Left hindlimb (tissue), 1 donor: ENCODE measurements around the gene CFAP251.
"Not testable (repeated sequence)": the region's sequence is repeated elsewhere in the genome, so short reads cannot be mapped to it uniquely, and the experiment has no call there.

ENCODE experiments used
- DNase-seq: peaks from one replicate; pipeline ENCODE4 v3.0.0-alpha.2; 2018

Gene CFAP251

GRCh38 chr12:122029620-122030423 is 111.4 kb downstream of the CFAP251 start:
- no peak for DNase-seq

DNA sequence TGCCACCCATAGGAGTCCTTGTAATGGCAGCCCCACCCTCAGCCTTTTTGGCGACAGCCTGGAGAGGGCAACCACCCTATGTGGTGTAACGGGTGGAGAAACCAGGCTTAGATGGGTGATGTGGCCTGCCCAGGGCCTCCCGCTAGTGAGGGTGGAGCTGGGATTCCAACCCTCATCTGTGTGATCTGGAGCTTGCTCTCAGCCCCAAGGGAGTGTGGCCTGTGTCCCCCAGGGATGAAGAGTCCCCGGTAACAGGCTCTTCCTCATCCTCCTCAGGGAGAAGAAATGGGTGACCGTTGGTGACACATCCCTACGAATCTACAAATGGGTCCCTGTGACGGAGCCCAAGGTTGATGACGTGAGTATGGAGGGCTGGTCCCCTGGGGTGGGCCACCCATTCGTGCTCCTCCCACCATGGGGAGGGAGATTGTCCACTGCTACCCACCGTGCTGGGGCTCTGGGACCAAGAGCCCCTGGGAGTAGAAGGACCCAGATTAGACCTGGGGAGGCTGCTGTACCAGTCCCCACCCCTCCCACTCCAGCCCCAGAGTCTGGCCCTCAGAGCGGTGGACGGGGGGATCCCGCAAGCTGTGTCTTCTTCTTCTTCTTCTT is 112.1 kb downstream of the CFAP251 start:
- DNase-seq, result no peak

DNA sequence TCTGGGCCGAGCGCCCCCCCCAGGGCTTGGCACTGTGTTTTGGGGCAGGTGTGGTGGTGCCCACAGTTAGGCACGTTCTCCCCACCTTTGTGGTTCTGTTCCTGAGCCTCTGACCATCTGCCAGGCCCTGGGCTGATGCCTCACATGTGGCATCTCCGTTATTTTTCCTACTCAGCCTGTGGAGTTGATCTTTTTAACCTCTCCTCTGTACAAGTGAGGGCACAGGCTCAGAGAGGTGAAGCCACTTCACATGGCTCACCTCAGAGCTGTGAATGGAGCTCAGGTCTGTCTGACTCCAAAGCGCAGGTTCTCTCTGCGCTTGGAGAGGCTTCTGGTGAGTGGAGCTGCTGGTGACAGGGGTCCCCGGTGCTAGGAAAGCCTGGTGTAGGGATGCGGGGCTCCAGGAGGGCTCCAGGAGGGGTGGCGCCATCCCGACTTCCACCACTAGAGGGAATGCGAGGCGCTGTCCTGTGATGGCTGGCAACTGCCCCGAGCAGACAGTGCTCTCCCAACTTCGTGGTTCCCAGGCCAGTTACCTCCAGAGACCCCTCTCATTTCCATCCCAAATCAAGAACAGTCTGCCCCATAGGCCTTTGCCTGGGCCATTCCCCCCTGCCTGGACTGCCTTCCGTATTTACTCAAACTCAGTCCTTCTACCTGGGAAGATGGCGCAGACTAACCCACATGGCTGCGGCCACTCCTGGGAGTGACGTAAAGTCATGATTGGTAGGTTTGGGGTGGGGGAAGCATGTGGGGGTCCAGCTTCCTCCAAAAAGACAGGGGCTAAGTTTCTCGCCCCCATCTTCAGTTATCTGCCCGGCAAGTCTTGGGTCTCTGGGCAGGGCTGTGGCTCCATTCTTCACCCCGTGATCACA is 113.2 kb downstream of the CFAP251 start:
- DNase-seq, result no peak

- DNase-seq, result no peak
Observed at GRCh38 chr12:122032580-122032979, 114.2 kb downstream of the CFAP251 start.

DNA sequence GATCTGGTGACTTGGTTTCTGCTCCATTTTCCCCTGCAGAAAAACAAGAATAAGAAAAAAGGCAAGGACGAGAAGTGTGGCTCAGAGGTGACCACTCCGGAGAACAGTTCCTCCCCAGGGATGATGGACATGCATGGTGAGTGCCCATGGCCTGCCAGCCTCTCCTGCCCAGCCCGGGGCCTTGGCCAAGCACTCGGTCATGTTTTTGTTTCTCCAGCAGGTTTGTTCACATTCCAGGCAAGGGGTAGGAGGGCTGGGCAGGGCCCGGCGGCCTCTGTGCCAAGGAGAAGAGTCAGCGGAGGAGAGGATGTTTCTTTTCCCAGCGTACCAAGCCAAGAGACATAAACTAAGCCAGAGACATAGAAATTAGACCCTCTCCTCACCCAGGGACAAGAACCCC is 116.9 kb downstream of the CFAP251 start:
- DNase-seq, result no peak

DNA sequence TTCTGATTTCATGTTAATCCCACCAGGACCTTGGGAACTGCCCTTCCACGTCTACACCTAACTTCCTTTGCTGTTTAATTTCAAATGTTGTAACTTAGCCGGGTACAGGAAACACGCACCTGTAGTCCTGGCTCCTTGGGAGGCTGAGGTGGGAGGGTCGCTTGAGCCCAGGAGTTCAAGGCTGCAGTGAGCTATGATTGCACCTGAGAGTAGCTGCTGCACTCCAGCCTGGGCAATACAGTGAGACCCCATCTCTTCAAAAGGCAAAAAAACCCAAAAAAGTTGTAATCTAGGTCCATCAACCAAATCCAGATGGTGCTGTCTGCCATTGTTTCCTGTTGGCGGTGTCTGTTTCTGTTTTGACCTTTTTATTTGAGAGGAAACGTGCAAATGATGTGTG is 117.8 kb downstream of the CFAP251 start:
- DNase-seq, result no peak

DNA sequence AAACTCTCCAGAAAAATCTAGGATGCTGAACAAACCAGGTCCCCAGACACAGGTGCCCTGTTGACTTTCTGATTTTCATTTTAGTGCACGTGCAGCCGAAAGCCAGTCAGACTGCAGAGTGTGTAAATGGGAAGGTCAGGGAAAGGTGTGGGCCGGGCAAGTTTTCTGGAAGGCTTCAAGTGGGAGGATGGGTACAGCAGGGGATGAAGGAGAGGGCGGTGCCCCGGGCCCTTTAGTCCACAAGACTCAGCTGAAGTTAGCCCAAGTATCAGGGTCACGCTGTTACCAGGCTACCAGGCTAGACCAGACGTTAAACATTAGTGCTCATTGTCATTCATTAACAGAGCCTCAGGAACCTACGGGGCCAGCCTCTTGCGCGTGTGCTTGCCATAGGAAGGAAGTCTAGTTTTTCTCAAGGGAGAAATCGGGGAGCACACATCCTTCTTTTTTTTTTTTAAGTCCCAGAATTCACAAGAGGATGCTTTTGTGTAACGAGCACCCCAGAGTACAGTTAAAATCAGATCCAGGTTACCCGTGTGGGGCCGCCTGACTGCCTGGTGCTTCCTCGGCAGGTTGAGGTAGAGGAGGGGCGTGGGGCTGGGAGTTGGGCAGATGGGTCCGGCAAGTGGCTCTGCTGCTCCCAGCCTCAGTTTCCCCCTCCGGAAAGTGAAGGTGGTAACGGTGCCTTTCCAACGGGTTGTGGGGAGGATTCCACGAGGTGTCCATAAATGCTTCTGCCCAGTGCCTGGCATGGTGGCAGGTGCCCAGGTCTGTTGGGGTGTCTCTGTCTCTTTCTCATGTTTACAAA is 122.4 kb downstream of the CFAP251 start:
- DNase-seq, result no peak

DNA sequence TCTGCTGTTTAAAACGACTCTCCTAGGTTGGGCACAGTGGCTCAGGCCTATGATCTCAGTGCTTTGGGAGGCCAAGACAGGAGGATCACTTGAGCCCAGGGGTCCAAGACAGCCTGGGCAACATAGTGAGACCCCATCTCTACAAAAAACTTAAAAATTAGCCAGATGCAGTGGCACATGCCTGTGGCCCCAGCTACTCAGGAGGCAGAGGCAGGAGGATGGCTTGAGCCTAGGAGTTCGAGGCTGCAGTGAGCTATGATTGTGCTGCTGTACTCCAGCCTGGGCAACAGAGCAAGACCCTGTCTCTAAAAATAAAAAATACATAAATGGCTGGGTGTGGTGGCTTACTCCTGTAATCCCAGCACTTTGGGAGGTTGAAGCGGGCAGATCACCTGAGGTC is 123.1 kb downstream of the CFAP251 start:
- DNase-seq, result not testable (repeated sequence)

GRCh38 chr12:122042910-122043309 is 124.5 kb downstream of the CFAP251 start:
- DNase-seq, result no peak

DNA sequence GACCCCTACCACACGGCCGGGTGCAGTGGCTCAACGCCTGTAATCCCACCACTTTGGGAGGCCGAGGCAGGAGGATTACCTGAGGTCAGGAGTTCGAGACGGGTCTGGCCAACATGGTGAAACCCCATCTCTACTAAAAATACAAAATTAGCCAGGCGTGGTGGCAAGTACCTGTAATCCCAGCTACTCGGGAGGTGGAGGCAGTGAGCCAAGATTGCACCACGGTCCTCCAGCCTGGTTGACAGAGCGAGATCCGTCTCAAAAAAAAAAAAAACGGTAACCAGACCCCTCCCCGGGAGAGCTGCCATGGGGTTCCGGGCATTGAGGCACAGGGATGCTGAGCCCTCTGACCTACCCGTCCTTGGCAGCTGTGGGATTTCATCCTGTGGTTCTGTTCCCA is 125.1 kb downstream of the CFAP251 start:
- DNase-seq, result no peak

GRCh38 chr12:122045262-122045661 is 126.9 kb downstream of the CFAP251 start:
- DNase-seq, result no peak

- no peak for DNase-seq
Observed at GRCh38 chr12:122046145-122046544, 127.8 kb downstream of the CFAP251 start.

DNA sequence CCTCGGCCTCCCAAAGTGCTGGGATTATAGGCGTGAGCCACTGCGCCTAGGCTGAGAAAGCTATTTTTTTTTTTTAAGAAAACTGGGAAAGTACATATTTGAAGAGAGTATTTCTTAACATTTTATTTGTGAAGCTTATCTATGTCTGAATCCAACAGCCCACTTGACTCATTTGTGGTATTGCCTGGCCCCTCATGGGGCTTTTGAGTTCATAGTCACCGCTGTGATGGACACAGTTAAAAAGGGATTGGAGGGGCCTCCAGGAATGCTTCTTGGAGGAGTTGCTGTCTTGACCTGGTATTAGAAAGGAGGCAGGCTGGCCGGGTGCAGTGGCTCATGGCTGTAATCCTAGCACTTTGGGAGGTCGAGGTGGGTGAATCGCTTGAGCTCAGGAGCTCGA is 129.8 kb downstream of the CFAP251 start:
- DNase-seq, result no peak

- no peak for DNase-seq
Observed at GRCh38 chr12:122049827-122050226, 131.4 kb downstream of the CFAP251 start.

DNA sequence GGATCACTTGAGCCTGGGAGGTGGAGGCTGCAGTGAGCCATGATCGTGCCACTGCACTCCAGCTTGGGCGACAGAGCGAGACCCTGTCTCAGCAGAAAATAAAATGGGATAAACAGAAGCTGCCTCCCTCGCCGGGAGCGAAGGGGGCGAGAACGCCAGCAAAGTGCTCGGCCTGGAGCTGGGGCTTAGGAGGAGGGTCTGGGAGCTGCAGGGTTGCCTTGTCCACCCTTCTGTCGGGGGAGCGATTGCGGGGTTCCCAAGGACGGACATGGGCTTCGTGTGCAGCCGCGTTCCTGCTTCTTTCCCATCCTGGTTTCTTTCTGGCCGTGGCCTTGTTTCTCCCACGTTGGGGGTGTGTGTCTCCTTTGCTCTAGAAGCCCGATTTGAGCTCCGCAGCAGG is 132.3 kb downstream of the CFAP251 start:
- DNase-seq, result no peak

DNA sequence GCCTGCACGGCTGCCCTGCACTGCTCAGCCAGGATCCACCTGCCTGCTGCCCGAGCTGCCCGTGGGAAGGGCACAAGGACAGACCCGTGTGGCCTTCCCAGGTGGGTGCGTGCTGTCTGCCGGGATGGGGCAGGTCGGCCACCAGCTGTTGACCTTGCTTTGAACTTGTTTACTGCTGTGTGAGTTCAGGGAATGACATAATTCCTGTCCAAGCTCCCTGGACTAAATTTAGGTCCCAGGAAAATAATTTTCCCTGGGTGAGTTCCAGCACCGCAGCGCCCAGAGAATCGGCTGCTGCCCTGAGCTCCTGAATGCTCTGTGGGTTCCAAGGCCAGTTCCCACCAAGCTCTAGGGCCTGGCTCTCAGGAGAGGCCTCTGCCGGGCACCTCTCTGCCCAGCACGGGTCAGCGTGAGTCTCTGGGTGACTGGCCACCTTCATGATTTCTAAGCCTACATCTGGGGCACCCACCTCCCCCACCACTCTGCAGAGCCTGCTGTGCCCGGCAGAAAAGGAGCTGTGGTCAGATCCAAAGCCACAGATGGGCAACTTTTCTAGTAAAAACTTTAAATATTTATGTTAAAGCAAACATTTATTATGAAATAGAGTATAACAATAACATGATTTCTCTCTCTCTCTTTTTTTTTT is 133.0 kb downstream of the CFAP251 start:
- DNase-seq, result no peak

- no peak for DNase-seq
Observed at GRCh38 chr12:122052285-122052684, 133.9 kb downstream of the CFAP251 start.
